Vagina (tissue), 2 donors: ENCODE measurements around the gene NUCB2. TPM values are rescaled to one million over a fixed set of nuclear protein-coding genes. Genes with fewer than 3 reads are reported as not detected.
"Not testable (repeated sequence)": the region's sequence is repeated elsewhere in the genome, so short reads cannot be mapped to it uniquely, and the experiment has no call there.

ENCODE experiments used
- DNase-seq, 2 donors: peaks; one replicate each; pipeline ENCODE4 v3.0.0-alpha.2; 2017; ENCODE audit errors: extremely low spot score in 2 of 2
- H3K27ac ChIP-seq: fragments of 200-600 bp; sonication (generic); one replicate; pipeline ENCODE4 v1.5.1; 2019
- H3K27me3 ChIP-seq: fragments of 200-600 bp; sonication (generic); one replicate; pipeline ENCODE4 v1.5.1; 2019
- H3K36me3 ChIP-seq, 2 donors: fragments of 200-600 bp; sonication (generic); one replicate each; pipeline ENCODE4 v1.5.1; 2017 to 2019
- H3K4me1 ChIP-seq: fragments of 200-600 bp; sonication (generic); one replicate; pipeline ENCODE4 v1.5.1; 2019
- H3K4me3 ChIP-seq, 2 donors: fragments of 200-600 bp; sonication (generic); 1 replicate in 1 of 2; 2 replicates in 1 of 2; pipeline ENCODE4 v1.5.1; 2016 to 2019
- H3K9me3 ChIP-seq: fragments of 200-600 bp; sonication (generic); one replicate; pipeline ENCODE4 v1.5.1; 2019
- CTCF ChIP-seq, 3 experiments: fragments of 450-650 bp in 2 of 3; fragments of 200-600 bp in 1 of 3; sonication (generic) in 1 of 3; IDR thresholded peaks; one replicate each; pipeline ENCODE4 v1.5.1; 2017 to 2019; ENCODE audit warnings: antibody characterized with exemption in 3 of 3, mild to moderate bottlenecking in 2 of 3, moderate library complexity in 2 of 3
- POLR2A ChIP-seq, 2 donors: fragments of 450-650 bp; IDR thresholded peaks; one replicate each; pipeline ENCODE4 v1.6.1; 2017; ENCODE audit warnings: antibody characterized with exemption in 2 of 2, mild to moderate bottlenecking in 2 of 2, moderate library complexity in 2 of 2
- POLR2AphosphoS5 ChIP-seq, 2 donors: sonication (generic); formaldehyde crosslinking; IDR thresholded peaks; one replicate each; pipeline ENCODE4 v1.9.0; 2017; ENCODE audit warnings: antibody characterized with exemption in 2 of 2, mild to moderate bottlenecking in 2 of 2, low read depth in 1 of 2; ENCODE audit not compliant: insufficient read depth in 1 of 2
- intact Hi-C: fragments of 100-400 bp; cut with DNase I; formaldehyde crosslinking; loops from one replicate; pipeline ENCODE4 v1.15.1; 2023
- total RNA-seq: library from RNA; depleted of rRNA; stranded (reverse); fragments of >200 nt; gene quantifications from one replicate; pipeline ENCODE4 v1.2.3, GENCODE V29; 2016

Gene NUCB2
- total RNA-seq, 1 donor from 2014 or later = 41.0 TPM

GRCh38 chr11:17259519-17259918 is 17.0 kb upstream of the NUCB2 start:
- DNase-seq = no peak
- intact Hi-C loops = no loop called here
- no peak overlapping the region for H3K4me3 ChIP-seq

GRCh38 chr11:17260020-17260419 is 16.5 kb upstream of the NUCB2 start:
- H3K4me3 ChIP-seq = no peak overlapping the region
- no peaks in the 10 kb centered on the region for H3K4me1 ChIP-seq
- no peak for DNase-seq
- H3K36me3 ChIP-seq = no peaks in the 10 kb centered on the region
- no peak for TF ChIP-seq CTCF (IDR thresholded peaks at IDR 0.05)
- no peak for TF ChIP-seq POLR2A (IDR thresholded peaks at IDR 0.05)
- no peak for TF ChIP-seq POLR2AphosphoS5 (IDR thresholded peaks at IDR 0.05; ENCODE audit: insufficient read depth in 1 of 2, low read depth in 1 of 2)
- intact Hi-C loops = no loop called here
- no peaks in the 10 kb centered on the region for H3K9me3 ChIP-seq
- H3K27ac ChIP-seq = no peak overlapping the region
- no peaks in the 10 kb centered on the region for H3K27me3 ChIP-seq

More at GRCh38 chr11:17259519-17259918, 17.0 kb upstream of the NUCB2 start:
- TF ChIP-seq CTCF (IDR thresholded peaks at IDR 0.05) (no peak), POLR2A (IDR thresholded peaks at IDR 0.05) (no peak), POLR2AphosphoS5 (IDR thresholded peaks at IDR 0.05; ENCODE audit: insufficient read depth in 1 of 2, low read depth in 1 of 2) (no peak)
- H3K4me1 ChIP-seq = no peaks in the 10 kb centered on the region
- no peaks in the 10 kb centered on the region for H3K9me3 ChIP-seq
- H3K27ac ChIP-seq = no peak overlapping the region
- no peaks in the 10 kb centered on the region for H3K27me3 ChIP-seq
- no peaks in the 10 kb centered on the region for H3K36me3 ChIP-seq

GRCh38 chr11:17263769-17264168 is 12.8 kb upstream of the NUCB2 start:
- intact Hi-C loops = no loop called here
- H3K27ac ChIP-seq = no peak overlapping the region

GRCh38 chr11:17266781-17267180 is 9.8 kb upstream of the NUCB2 start:
- Histone ChIP-seq H3K4me1 (no peaks in the 10 kb centered on the region), H3K4me3 (no peak overlapping the region), H3K36me3 (no peaks in the 10 kb centered on the region), H3K27me3 (no peaks in the 10 kb centered on the region), H3K9me3 (no peaks in the 10 kb centered on the region), H3K27ac (no peak overlapping the region)
- no peak for DNase-seq
- TF ChIP-seq POLR2AphosphoS5 (IDR thresholded peaks at IDR 0.05; ENCODE audit: insufficient read depth in 1 of 2, low read depth in 1 of 2) (no peak), CTCF (IDR thresholded peaks at IDR 0.05) (no peak), POLR2A (IDR thresholded peaks at IDR 0.05) (no peak)
- intact Hi-C loops = no loop called here

More at GRCh38 chr11:17263769-17264168, 12.8 kb upstream of the NUCB2 start:
- no peak overlapping the region for H3K4me3 ChIP-seq
- no peaks in the 10 kb centered on the region for H3K9me3 ChIP-seq
- TF ChIP-seq POLR2AphosphoS5 (IDR thresholded peaks at IDR 0.05; ENCODE audit: insufficient read depth in 1 of 2, low read depth in 1 of 2) = no peak
- no peak for TF ChIP-seq POLR2A (IDR thresholded peaks at IDR 0.05)
- TF ChIP-seq CTCF (IDR thresholded peaks at IDR 0.05) = no peak
- H3K27me3 ChIP-seq = no peaks in the 10 kb centered on the region
- no peaks in the 10 kb centered on the region for H3K4me1 ChIP-seq
- no peaks in the 10 kb centered on the region for H3K36me3 ChIP-seq
- no peak for DNase-seq

GRCh38 chr11:17267576-17267975 is 9.0 kb upstream of the NUCB2 start:
- DNase-seq = no peak
- Histone ChIP-seq H3K27ac (no peak overlapping the region), H3K9me3 (no peaks in the 10 kb centered on the region), H3K36me3 (no peaks in the 10 kb centered on the region), H3K27me3 (no peaks in the 10 kb centered on the region), H3K4me1 (no peaks in the 10 kb centered on the region), H3K4me3 (no peak overlapping the region)
- intact Hi-C loops = no loop called here
- TF ChIP-seq POLR2A (IDR thresholded peaks at IDR 0.05) = no peak
- TF ChIP-seq CTCF (IDR thresholded peaks at IDR 0.05) = no peak
- TF ChIP-seq POLR2AphosphoS5 (IDR thresholded peaks at IDR 0.05; ENCODE audit: insufficient read depth in 1 of 2, low read depth in 1 of 2) = no peak

GRCh38 chr11:17268500-17268899 is 8.0 kb upstream of the NUCB2 start:
- intact Hi-C loops, H3K4me1 ChIP-seq, H3K27ac ChIP-seq, H3K4me3 ChIP-seq, H3K9me3 ChIP-seq, DNase-seq, H3K36me3 ChIP-seq, H3K27me3 ChIP-seq: not testable (repeated sequence)
